GM18909 (cell line): ENCODE measurements around the gene TFEB.
"Not testable (repeated sequence)": the region's sequence is repeated elsewhere in the genome, so short reads cannot be mapped to it uniquely, and the experiment has no call there.

Source experiments
- ATAC-seq: cut with Tn5 transposase; IDR thresholded peaks from one replicate; pipeline ENCODE4 v1.9.1; 2021; ENCODE audit warnings: mild to moderate bottlenecking; ENCODE audit not compliant: unreplicated experiment, poor library complexity

Gene TFEB

DNA sequence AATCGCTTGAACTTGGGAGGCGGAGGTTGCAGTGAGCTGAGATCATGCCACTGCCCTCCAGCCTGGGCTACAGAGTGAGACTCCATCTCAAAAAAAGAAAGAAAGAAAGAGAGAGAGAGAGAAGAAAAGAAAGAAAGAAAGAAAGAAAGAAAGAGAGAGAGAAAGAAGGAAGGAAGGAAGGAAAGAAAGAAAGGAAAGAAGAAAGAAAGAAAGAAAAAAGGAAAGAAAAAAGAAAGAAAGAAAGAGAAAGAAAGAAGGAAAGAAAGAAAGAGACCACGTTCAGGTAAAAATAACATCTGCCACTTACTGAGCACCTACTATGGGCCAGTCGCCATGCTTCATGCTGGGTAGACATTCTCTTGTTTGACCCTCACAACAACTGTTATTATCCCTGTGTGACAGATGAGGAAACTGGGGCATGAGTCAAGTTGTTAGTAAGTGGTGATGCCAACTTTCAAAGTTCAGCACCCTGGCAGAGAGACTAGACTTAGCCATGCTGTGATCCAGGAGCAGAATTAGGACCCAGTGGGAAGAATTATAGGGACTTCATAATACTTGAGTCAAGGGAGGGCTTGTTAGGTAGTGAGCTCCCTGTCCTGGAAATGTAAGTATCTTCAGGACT lies 30.7 kb upstream of the TFEB start:
- not testable (repeated sequence) for ATAC-seq

DNA sequence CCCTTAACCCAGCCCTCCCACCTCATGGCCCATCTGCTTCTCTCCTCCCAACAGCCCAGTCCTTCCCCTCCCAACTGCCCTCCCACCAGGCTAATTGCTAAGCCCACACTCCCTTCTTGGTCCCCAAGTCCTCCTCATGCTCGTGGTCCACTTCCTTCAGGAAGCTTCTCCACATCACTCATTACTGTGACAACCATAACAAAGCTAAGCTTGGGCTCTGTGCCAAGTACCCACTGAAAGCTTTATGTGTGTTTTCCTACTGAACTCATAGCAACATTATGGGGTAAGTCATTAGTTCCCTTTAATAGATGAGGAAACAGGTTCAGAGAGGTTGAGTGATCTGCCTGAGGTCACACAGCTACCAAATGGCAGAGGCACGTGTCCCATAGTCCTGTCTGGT lies 28.1 kb upstream of the TFEB start:
- no peak for ATAC-seq

DNA sequence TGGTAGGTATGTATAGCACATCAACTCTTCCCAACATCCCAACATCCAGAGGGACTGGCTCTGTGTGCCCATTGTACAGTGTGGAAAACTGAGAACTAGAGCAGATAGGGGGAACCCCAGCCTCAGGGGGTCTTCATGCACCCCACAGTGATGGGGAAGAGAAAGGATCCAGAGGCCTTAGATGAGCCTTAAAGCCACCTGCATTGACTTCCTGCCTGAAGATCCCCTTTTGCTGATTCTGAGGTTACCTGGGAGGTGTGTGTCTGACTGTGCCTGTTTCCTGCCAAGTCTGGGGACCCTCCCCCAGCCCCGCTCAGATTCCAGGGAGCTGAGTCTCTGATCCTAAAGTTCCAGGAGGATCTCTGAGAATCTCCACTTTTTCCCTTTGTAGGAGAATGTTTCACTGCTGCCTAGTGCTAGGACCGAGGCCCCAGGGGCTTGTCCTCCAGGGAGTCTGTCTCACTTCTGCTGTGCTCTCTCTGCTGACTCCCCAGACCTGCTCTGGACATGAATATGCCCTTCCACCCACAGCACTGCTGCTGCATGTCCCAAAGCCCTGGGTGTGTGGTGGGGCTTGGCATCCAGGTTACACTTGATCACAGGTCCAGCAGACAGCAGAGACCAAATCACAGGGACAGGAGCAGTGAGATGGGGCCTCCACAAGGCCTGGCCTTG lies 24.6 kb upstream of the TFEB start:
- ATAC-seq = no peak

DNA sequence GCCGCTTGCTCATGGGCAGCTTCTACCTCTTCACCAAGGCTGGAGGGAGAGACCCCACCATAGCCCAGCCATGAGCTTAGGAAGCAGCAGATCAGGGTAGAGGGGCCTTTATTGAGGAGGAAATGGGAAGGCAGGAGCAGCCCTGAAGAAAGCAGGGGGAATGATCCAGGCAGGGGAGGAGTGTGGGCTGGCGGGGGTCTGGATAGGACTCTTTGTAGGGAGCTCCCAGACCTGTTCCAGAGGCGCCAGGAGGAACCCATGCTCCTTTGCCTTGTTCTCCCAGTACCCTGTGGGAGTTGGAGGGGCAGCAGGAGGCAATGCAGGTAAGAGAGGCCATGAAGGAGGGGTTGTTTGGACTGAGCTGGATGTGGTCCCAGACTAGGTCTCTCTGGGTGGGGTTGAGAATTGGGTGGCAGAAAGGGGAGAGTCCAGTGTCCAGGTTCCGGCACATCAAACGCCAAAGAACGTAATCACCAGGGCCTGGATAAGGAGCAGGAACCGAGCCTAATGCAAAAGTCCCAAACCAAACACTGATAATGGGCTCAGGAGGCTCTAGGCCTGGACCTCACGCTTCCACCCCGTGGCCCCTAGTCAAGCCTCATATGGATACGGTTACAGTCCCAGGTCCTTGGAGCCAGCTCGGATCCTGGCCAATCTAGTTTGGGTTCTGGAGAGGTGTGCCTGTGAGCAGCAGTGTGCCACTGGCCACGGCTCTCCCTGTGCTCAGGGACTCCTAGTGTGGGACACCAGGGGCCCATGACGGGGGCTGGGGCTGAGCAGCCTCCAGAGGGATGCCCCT lies 23.9 kb upstream of the TFEB start:
- no peak for ATAC-seq

DNA sequence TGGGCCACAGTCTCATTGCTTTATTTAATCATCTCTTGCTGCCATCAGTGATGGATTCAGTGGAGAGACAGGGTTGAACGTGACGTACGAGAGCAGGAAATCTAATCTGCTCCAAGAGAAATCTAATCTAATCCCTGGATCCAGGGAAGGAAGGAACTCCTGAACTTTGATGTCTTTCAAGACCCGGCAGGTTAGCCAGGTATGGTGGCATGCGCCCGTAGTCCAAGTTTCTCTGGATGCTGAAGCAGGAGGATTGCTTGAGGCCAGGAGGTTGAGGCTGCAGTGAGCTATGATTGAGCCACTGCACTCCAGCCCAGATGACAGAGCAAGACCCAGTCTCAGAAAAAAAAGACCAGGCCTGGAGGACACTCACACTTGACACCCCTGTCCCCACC lies 23.2 kb upstream of the TFEB start:
- no peak for ATAC-seq

DNA sequence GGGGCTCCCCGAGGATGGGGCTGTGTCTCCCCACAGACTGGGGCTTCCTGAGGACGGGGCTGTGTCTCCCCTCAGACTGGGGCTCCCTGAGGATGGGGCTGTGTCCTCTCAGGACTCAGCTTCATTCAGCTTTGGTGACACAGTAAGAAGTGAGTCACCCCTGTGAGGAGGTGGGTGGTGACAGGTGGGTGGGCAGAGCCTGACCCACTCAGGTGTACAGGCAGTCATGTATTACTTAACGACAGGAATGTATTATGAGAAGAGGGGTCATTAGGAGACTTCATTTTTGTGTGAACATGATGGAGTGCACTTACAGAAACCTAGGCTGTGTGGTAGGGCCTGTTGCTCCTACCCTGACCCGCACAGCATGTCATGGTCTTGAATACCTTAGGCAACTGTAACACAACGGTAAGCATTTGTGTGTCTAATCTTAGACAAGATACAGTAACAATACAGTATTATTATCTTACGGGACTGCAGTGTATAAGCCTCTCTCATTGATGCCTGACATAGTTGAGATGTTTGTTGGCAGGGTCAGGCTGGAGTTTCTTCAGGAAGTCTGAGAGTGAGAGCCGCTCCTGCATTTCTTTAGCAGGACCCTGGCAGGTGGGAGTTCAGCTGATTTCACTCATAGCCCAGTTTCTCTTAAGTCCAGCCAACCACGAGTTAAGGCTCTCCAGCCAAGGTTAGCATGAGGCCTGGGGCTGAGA lies 22.7 kb upstream of the TFEB start:
- no peak for ATAC-seq

DNA sequence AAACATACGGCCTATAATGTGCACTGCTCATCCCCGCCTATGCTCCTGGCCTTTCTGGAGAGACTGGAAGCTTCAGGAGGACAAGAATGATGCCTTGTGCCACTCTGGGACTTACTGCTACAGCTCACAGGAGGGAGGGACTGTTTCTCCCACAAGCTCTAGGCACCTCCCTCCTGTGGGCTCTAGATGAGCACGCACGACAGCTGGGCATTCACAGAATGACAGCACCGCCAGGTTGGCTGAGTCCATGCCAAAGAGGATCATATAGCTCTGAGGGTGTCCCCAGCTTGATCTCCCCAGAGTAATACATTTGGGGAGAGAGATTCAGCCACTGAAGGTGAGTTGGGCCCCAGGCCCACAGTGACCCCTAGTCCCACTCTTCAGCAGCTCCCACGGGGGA lies 21.9 kb upstream of the TFEB start:
- ATAC-seq = no peak

DNA sequence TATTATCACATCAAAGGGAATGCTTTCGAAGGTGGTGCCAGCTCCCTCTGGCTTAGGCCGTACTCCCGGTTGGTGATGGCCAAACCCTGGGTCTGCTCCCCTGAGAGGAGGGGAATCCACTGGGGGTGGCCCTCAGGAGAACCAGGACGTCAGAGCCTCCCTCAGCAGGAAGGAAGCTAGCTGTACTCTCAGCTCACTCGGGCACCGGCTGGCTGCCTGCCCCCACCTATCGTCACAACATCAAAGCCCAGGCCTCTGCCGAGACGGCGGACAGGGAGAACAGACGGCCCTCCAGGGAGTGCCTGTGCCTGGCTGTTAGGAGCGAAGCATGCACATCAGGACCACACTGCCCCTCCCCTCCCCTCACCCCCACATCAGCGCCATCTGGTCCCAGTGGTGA lies 20.9 kb upstream of the TFEB start:
- ATAC-seq = no peak

DNA sequence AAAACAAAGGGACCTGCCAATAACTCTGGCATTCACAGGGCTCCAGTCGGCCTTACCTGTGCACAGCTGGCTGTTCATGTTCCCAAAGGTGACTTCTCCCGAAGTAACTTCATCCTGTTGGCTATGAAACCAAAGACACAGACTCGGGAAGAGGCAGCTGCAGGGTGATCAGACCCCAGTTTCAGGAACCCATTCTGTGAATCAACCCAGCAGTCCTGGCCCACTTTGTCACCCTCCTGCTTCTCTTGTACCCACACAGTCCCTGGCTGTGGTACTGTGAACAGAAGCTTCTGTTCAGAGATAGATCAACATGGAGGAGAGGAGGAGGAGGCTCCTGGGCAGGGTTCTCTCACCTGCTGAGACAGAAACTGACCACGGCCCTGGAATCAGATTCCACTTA lies 20.5 kb upstream of the TFEB start:
- no peak for ATAC-seq

DNA sequence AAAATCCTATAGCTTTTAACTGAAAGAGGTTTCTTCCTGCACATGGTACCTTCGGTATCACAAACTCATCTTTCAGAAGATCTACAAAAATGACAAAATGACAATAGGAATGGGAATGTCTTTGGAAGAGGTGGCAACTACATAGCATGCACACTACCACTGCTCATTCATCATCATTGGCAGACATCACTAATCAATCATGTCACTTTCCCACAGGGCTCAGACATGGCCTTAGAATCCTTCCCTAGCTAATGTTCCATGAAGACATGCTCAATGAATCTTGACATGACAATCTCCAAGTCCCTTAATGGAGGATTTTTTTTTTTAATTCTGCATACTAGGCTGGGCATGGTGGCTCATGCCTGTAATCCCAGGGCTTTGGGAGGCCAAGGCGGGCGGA lies 15.0 kb upstream of the TFEB start:
- ATAC-seq = no peak

DNA sequence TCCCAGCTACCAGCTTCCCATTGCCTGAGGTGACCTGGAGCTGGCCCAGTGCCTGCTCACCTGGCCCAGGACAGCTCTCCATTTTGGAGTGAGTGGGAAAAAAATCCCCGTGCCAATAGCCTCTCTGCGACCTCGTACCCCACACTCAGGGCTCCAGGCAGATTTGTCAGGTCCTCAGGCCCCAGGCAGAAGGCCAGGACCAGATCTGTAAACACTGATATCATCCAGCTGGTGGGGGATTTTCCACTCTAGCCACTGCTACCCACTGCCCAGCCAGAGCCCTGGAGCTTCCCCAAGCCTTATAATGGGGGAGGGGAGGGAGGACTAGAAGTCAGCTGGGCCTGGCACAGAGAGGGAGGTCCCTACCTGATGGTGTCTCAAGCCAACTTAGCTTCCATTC lies 13.1 kb upstream of the TFEB start:
- ATAC-seq = no peak

DNA sequence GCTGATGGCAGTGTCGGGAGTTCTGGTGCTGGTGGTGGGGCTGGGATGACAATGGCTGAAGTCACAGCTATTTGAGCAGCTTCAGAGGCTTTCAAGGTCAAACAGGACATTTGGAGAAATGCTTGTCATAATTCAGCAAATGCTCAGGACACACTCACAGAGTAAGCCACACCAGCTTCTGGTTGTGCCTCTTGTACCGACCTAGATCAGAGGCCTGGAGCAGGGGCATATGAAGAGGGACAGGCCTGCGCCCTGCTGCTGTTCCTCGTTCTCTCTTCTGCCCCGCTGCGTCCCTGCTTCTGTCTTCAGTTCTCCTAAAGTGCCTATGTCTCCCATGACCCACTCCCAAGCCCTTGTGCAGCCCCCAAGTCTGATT lies 12.7 kb upstream of the TFEB start:
- ATAC-seq = no peak

DNA sequence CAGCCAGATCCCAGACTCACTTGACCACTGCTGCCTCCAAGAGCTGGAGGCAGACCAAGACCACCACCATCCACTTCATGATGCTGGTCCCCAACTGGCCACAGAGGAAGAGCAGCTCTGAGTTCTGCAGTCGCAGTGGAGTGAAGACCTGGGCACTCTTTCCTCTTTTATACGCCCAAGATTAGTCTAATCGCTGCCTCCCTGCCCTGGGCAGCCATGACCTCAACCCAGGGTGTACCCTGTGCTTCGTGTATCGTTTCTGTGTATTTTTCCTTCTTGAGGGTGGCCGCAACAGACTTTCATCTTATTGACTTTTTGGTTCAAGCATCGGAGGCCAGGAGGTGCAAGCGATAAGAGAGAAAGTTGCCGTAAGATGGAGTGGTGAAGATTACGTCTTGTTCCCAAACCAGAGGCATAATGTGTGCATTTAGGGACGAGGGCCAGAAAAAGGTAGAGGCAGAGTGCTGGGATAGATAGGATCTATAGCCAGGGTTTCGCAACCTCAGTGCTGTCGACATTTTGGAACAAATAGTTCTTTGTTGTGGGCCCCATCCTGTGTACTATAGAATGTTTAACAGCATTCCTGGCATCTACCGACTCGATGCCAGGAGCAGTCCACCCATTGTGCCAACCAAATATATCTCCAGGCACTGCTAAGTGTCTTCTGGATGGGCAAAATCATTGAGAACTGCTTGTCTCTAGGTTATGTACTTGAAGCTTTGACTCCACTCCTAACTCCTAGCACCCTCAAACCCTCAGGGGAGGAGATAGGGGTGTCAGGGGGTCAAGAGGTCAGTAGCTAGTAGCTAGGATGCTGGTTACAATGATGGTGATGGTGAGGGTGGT lies 12.1 kb upstream of the TFEB start, which contains the start of gene PGC:
Gene PGC (minus strand): TSS at position 142 of the 846 bp plus-strand sequence. CDS start 63 bp downstream, at position 79.
- no peak for ATAC-seq

DNA sequence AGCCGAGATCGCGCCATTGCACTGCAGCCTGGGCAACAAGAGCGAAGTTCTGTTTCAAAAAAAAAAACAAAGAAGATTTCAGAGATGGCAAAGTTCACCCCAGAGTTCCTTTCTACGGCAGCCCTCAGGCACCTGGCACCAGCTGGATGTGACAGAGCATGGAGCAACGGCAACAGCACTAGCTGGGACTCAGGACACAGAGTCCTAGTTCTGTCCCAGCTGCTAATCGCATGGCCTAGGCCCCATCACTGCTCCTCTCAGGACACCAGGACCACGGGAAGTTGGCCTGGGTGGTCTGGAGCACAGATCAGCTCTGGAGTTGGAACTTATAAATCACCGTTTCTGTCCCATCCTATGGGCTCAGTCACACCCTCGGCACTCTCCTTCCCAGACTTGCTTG lies 10.7 kb upstream of the TFEB start:
- ATAC-seq = no peak

DNA sequence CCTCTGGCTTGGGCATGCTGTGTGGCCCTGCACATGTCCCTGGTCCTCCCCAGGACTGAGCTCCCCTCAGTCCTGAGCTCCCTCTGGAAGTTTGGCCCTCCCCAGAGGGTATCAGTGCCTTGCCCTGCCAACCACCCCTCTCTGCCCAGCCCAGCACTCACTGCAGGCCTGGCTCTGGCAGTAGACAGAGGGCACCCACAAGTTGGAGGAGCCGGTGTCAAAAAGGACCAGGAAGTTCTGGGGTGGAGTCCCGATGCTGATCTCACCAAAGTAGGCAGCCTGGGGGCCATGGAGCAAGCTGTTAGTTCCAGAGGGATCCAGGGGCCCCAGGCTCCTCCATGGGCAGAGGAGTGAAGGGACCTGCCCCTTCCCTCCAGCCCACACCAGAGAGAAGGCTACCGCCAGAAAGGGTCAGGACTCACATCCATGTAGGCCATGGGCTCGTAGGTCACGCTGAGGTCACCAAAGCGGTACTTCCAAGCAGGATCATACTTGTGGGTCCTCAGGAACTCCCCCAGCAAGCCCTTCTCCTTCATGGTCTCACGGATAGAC lies 8.9 kb upstream of the TFEB start:
- no peak for ATAC-seq

DNA sequence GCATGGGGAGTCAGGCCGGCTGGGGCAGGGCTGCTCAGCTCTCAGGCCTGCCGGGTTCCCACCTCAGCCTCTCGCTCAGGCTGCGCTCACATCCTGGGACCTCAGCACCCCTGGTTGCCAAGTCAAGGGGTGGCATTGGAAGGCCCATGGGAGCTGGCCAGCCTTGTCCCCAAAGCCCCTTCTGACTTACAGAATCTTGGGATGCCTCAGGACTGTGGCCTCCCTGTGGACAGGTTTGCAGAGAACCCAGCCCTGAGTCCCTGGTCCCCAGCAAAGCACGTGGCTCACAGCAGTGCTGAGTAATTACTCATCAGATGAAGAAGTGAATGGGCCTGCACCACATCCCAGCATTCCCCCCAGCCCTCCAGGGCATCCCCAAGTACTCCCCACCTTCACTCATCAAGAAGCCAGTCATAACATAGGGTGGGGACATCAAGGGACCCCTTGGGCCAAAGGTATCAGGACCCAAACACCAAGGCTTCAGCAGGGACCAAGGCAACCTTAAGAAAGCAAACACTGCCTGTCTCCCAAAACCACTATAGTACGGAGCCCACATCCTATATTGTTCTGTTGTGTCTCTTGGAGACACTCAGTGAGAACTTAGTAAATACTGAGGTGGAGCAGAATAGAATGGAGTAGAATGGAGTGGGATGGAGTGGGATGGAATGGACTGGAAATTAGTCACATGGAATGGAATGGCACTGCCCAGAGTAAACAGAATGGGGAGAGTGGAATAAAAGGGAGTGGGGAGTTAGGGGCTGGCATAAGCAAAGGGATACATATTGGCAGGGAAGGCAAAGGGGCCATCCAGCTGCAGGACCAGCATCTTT lies 8.2 kb upstream of the TFEB start:
- ATAC-seq = no peak

DNA sequence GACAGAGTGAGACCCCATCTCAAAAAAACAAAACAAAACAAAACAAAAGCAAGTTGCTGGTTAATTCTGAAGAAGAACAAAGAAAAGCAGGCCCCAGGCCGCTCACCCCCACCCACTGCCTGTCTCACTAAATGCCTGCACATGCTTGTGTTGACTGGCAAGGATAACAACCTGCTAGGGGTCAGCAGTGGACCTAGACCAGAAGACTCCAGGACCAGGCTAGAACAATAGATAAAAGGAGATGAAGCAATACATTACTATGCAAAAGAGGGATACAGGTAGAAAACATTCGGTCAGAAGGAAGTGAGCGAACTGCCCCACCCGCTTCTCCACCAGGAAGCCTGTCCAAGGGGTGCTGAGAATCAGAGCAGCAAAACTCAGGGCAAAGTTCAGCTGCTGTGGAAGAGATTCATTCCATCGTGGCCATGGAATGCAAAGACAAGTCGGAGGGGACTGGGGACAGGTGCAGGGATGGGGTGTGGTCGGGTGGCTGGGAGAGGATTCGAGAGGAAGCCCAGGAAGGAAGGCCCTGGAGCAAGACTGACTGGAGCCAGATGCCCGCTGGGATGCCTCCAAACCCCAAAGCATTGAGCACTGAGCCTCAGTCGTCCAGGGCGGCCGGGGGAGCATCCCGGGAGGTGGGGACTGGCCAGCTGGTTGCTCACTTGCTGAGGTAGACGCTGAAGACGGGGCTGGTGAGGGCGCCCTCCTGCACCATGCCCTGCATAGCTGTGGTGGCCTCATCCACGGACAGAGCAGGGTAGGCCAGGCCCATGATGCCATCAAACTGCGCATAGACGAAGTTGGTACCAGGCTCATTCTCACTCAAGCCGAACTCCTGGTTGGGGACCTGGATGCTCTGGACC lies 6.5 kb upstream of the TFEB start:
- ATAC-seq = no peak
